GM19328 (cell line): Measurements from ENCODE around the gene RNU1-3.
"Not testable (repeated sequence)": the region's sequence is repeated elsewhere in the genome, so short reads cannot be mapped to it uniquely, and the experiment has no call there.

Experiments used
- ATAC-seq: cut with Tn5 transposase; IDR thresholded peaks from one replicate; pipeline ENCODE4 v1.9.1; 2021; ENCODE audit warnings: mild to moderate bottlenecking, moderate library complexity; ENCODE audit not compliant: unreplicated experiment

RNU1-3 gene

GRCh38 chr1:16621681-16622315 lies 45.0 kb downstream of the RNU1-3 start:
- not testable (repeated sequence) for ATAC-seq

GRCh38 chr1:16621300-16621658 lies 45.5 kb downstream of the RNU1-3 start:
- ATAC-seq: no peak

GRCh38 chr1:16619803-16620501 lies 46.8 kb downstream of the RNU1-3 start:
- not testable (repeated sequence) for ATAC-seq

- ATAC-seq: no peak
Measured at GRCh38 chr1:16618719-16619118, 48.0 kb downstream of the RNU1-3 start.

GRCh38 chr1:16617778-16618580 lies 48.8 kb downstream of the RNU1-3 start:
- ATAC-seq: no peak

- no peak for ATAC-seq
Measured at GRCh38 chr1:16617114-16617631, 49.6 kb downstream of the RNU1-3 start.
